SK-N-SH (cell line): Measurements from ENCODE around the gene SURF4.

Experiments
- CHD2 ChIP-seq: fragments of 150-350 bp; IDR thresholded peaks from 2 replicates; pipeline ENCODE4 v1.6.1; 2018; ENCODE audit warnings: low read length; ENCODE audit not compliant: partially characterized antibody
- JUND ChIP-seq: IDR thresholded peaks from 2 replicates; pipeline ENCODE4 v1.4.0; 2012
- MAX ChIP-seq: IDR thresholded peaks from 2 replicates; pipeline ENCODE4 v1.4.0; 2012; ENCODE audit warnings: low read depth
- NRF1 ChIP-seq: IDR thresholded peaks from 2 replicates; pipeline ENCODE4 v1.6.1; 2012; ENCODE audit warnings: low read depth, mild to moderate bottlenecking, low read length
- POLR2AphosphoS5 ChIP-seq: IDR thresholded peaks from 2 replicates; pipeline ENCODE4 v1.6.1; 2012; ENCODE audit warnings: low read depth, low read length
- SIN3A ChIP-seq: IDR thresholded peaks from 2 replicates; pipeline ENCODE4 v1.6.1; 2012; ENCODE audit warnings: low read depth, mild to moderate bottlenecking, low read length, moderate library complexity, borderline replicate concordance
- TAF1 ChIP-seq: IDR thresholded peaks from 2 replicates; pipeline ENCODE4 v1.6.1; 2012; ENCODE audit warnings: low read depth, mild to moderate bottlenecking, low read length, moderate library complexity, borderline replicate concordance
- TEAD4 ChIP-seq: IDR thresholded peaks from 2 replicates; pipeline ENCODE4 v1.4.0; 2012; ENCODE audit warnings: mild to moderate bottlenecking, borderline replicate concordance; ENCODE audit not compliant: insufficient read depth
- ZBTB33 ChIP-seq: IDR thresholded peaks from 2 replicates; pipeline ENCODE4 v1.4.0; 2012; ENCODE audit warnings: low read depth, borderline replicate concordance
- TF ChIP-seq, protein P1 (sequence below): fragments of 200-600 bp; sonication (generic); IDR thresholded peaks from 2 replicates; pipeline ENCODE4 v1.6.1; 2017; ENCODE audit warnings: antibody characterized with exemption, mild to moderate bottlenecking, moderate library complexity

DNA sequence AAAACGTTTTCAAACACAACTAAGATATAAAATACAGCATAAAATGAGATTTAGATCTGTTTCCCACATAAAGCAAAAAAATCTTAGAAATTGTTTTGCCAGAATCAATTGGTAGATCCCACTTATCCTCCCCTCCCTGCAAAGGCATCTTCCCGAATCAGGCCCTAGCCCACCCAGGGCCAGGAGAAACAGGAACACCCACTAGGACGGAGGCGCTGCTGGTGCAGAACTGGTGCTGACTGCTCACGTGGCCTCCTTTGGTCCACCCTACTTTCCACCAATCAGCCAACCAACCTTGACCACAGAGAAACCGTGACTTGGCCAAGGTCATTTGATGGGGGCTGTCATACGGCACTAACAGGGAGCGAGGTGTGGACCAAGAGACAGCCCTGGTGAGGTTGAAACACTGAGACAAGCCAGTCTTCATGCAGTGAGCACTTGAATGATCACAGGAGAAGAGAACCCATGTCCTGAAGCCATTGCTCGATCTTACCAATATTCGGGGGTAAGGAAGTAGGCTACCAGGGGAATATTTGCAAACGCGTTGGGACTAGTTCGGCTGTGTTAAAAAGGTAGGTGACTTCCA, 14.3 kb downstream of the SURF4 start:
- TF ChIP-seq, protein P1, sequence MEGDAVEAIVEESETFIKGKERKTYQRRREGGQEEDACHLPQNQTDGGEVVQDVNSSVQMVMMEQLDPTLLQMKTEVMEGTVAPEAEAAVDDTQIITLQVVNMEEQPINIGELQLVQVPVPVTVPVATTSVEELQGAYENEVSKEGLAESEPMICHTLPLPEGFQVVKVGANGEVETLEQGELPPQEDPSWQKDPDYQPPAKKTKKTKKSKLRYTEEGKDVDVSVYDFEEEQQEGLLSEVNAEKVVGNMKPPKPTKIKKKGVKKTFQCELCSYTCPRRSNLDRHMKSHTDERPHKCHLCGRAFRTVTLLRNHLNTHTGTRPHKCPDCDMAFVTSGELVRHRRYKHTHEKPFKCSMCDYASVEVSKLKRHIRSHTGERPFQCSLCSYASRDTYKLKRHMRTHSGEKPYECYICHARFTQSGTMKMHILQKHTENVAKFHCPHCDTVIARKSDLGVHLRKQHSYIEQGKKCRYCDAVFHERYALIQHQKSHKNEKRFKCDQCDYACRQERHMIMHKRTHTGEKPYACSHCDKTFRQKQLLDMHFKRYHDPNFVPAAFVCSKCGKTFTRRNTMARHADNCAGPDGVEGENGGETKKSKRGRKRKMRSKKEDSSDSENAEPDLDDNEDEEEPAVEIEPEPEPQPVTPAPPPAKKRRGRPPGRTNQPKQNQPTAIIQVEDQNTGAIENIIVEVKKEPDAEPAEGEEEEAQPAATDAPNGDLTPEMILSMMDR, result no peak
- TF ChIP-seq CHD2, result no peak
- no peak for TF ChIP-seq NRF1
- TF ChIP-seq JUND, result 0 out of 2 replicates have a peak, but pooled peaks have one; percentile 0
- TF ChIP-seq ZBTB33, result no peak
- no peak for TF ChIP-seq POLR2AphosphoS5
- no peak for TF ChIP-seq TAF1
- TF ChIP-seq SIN3A, result no peak
- no peak for TF ChIP-seq MAX
- TF ChIP-seq TEAD4, result no peak
